SK-N-SH (cell line): Measurements from ENCODE around the gene BFSP2. TPM values are rescaled to one million over a fixed set of nuclear protein-coding genes. Genes with fewer than 3 reads are reported as not detected.

Experiments
- CTCF ChIA-PET: fragments of 300-600, 350-600 bp; formaldehyde crosslinking; extraction: SDS; loops from one replicate; lab custom pipeline; 2021; lab: Yijun Ruan, JAX
- POLR2A ChIA-PET: fragments of 350-600 bp; sonication (Branson Sonifier 250); formaldehyde crosslinking; extraction: SDS; loops from one replicate; lab custom pipeline; 2020; ENCODE audit warnings: antibody characterized with exemption, inconsistent platforms; lab: Yijun Ruan, JAX
- DNase-seq: peaks from one replicate; pipeline ENCODE4 v3.0.0; 2012
- H2AFZ ChIP-seq: fragments of 200-600 bp; sonication (generic); 2 replicates; pipeline ENCODE4 v1.8.1; 2016; ENCODE audit warnings: antibody characterized with exemption, mild to moderate bottlenecking, low read depth
- H3F3A ChIP-seq: fragments of 200-600 bp; sonication (generic); replicated peaks from 2 replicates; pipeline ENCODE3; 2016; ENCODE audit warnings: antibody characterized with exemption, mild to moderate bottlenecking; ENCODE audit not compliant: insufficient read depth
- H3K27ac ChIP-seq, 2 experiments: fragments of 200-500 bp in 1 of 2; fragments of 200-600 bp in 1 of 2; sonication (Bioruptor generic) in 1 of 2; sonication (generic), shearing (Covaris generic) in 1 of 2; 2 replicates each; pipeline versions ENCODE4 v1.5.1 to v1.6.1; 2014 to 2016; ENCODE audit warnings: low read depth in 2 of 2, inconsistent platforms in 1 of 2, low read length in 1 of 2, mild to moderate bottlenecking in 1 of 2, mixed read lengths in 1 of 2
- H3K27me3 ChIP-seq: fragments of 200-600 bp; sonication (generic), shearing (Covaris generic); 2 replicates; pipeline ENCODE4 v1.6.1; 2016; ENCODE audit warnings: mixed run types; ENCODE audit not compliant: insufficient read depth
- H3K36me3 ChIP-seq, 2 experiments: fragments of 200-500 bp in 1 of 2; fragments of 200-600 bp in 1 of 2; sonication (Bioruptor generic) in 1 of 2; sonication (generic) in 1 of 2; replicated peaks in 1 of 2; 2 replicates each; pipeline versions ENCODE3 to v1.5.1; 2014 to 2016; ENCODE audit warnings: low read length in 1 of 2, mild to moderate bottlenecking in 1 of 2; ENCODE audit not compliant: insufficient read depth in 2 of 2, control insufficient read depth in 1 of 2
- H3K4me1 ChIP-seq, 2 experiments: fragments of 200-500 bp in 1 of 2; fragments of 200-600 bp in 1 of 2; sonication (Bioruptor generic) in 1 of 2; sonication (generic), shearing (Covaris generic) in 1 of 2; 2 replicates each; pipeline versions ENCODE4 v1.5.1 to v1.6.1; 2014 to 2016; ENCODE audit warnings: low read depth in 1 of 2, low read length in 1 of 2, mixed run types in 1 of 2; ENCODE audit not compliant: insufficient read depth in 2 of 2, control insufficient read depth in 1 of 2
- H3K4me2 ChIP-seq: fragments of 200-600 bp; sonication (generic), shearing (Covaris generic); 2 replicates; pipeline ENCODE4 v1.6.1; 2017; ENCODE audit warnings: mixed run types
- H3K4me3 ChIP-seq, 2 experiments: fragments of 200-500 bp in 1 of 2; fragments of 200-600 bp in 1 of 2; sonication (Bioruptor generic) in 1 of 2; sonication (generic), shearing (Covaris generic) in 1 of 2; 2 replicates each; pipeline versions ENCODE4 v1.5.1 to v1.8.1; 2014 to 2016; ENCODE audit warnings: low read depth in 2 of 2, inconsistent platforms in 1 of 2, low read length in 1 of 2, mild to moderate bottlenecking in 1 of 2, mixed read lengths in 1 of 2, moderate library complexity in 1 of 2
- H3K79me2 ChIP-seq: fragments of 200-600 bp; sonication (generic); 2 replicates; pipeline ENCODE4 v1.8.1; 2017; ENCODE audit warnings: mild to moderate bottlenecking; ENCODE audit not compliant: insufficient read depth
- H3K9ac ChIP-seq: fragments of 200-600 bp; sonication (generic); 2 replicates; pipeline ENCODE4 v1.6.1; 2017; ENCODE audit warnings: mixed run types
- H3K9me2 ChIP-seq: fragments of 200-600 bp; sonication (generic); 2 replicates; pipeline ENCODE4 v1.6.1; 2017; ENCODE audit warnings: mixed run types
- H3K9me3 ChIP-seq: fragments of 200-600 bp; sonication (generic); 2 replicates; pipeline ENCODE4 v1.6.1; 2017; ENCODE audit warnings: mixed run types, mild to moderate bottlenecking, moderate library complexity
- H4K20me1 ChIP-seq: fragments of 200-600 bp; sonication (generic); 2 replicates; pipeline ENCODE4 v1.6.1; 2017; ENCODE audit warnings: mild to moderate bottlenecking, mixed run types; ENCODE audit not compliant: insufficient read depth
- CHD2 ChIP-seq: fragments of 150-350 bp; IDR thresholded peaks from 2 replicates; pipeline ENCODE4 v1.6.1; 2018; ENCODE audit warnings: low read length; ENCODE audit not compliant: partially characterized antibody
- ELF1 ChIP-seq: IDR thresholded peaks from 2 replicates; pipeline ENCODE4 v1.4.0; 2012
- EZH2phosphoT487 ChIP-seq: fragments of 200-600 bp; sonication (generic); IDR thresholded peaks from 2 replicates; pipeline ENCODE4 v1.6.1; 2017; ENCODE audit warnings: low read depth, mixed run types, mild to moderate bottlenecking, antibody characterized with exemption, moderate library complexity, borderline replicate concordance
- FOXJ3 ChIP-seq: sonication (generic); formaldehyde crosslinking; IDR thresholded peaks from 2 replicates; pipeline ENCODE4 v1.5.1; 2020; ENCODE audit warnings: mild to moderate bottlenecking, missing genetic modification reagents
- GATA2 ChIP-seq: sonication (generic); formaldehyde crosslinking; IDR thresholded peaks from 2 replicates; pipeline ENCODE4 v1.5.0; 2020; ENCODE audit warnings: mild to moderate bottlenecking, missing genetic modification reagents
- JUND ChIP-seq: IDR thresholded peaks from 2 replicates; pipeline ENCODE4 v1.4.0; 2012
- MEF2A ChIP-seq: IDR thresholded peaks from 2 replicates; pipeline ENCODE4 v1.4.0; 2012; ENCODE audit warnings: low read depth, borderline replicate concordance
- MXI1 ChIP-seq: IDR thresholded peaks from 2 replicates; pipeline ENCODE4 v1.6.1; 2012; ENCODE audit warnings: mild to moderate bottlenecking, low read depth, low read length, improper control_type of control experiment
- NRF1 ChIP-seq: IDR thresholded peaks from 2 replicates; pipeline ENCODE4 v1.6.1; 2012; ENCODE audit warnings: low read depth, mild to moderate bottlenecking, low read length
- POLR2AphosphoS5 ChIP-seq: IDR thresholded peaks from 2 replicates; pipeline ENCODE4 v1.6.1; 2012; ENCODE audit warnings: low read depth, low read length
- RCOR1 ChIP-seq: fragments of 150-350 bp; IDR thresholded peaks from 2 replicates; pipeline ENCODE4 v1.6.1; 2017; ENCODE audit warnings: antibody characterized with exemption, low read length
- SIN3A ChIP-seq: IDR thresholded peaks from 2 replicates; pipeline ENCODE4 v1.6.1; 2012; ENCODE audit warnings: low read depth, mild to moderate bottlenecking, low read length, moderate library complexity, borderline replicate concordance
- TCF12 ChIP-seq: IDR thresholded peaks from 2 replicates; pipeline ENCODE4 v1.4.0; 2012
- TEAD4 ChIP-seq: IDR thresholded peaks from 2 replicates; pipeline ENCODE4 v1.4.0; 2012; ENCODE audit warnings: mild to moderate bottlenecking, borderline replicate concordance; ENCODE audit not compliant: insufficient read depth
- YY1 ChIP-seq: IDR thresholded peaks from 2 replicates; pipeline ENCODE4 v1.4.0; 2012; ENCODE audit warnings: low read depth, mild to moderate bottlenecking
- WGBS: methylation state at CpG from one replicate; pipeline ENCODE4 v1.1.6; 2017; ENCODE audit warnings: low lambda C conversion rate; 5-methylcytosine and 5-hydroxymethylcytosine counted together
- polyA plus RNA-seq, 3 experiments: library from polyadenylated mRNA; depleted of rRNA; stranded (reverse); fragments of >200 nt; gene quantifications; 2 replicates each; pipeline ENCODE4 v1.2.3, GENCODE V29; 2012
- TF ChIP-seq, protein P1 (sequence below): IDR thresholded peaks from 2 replicates; pipeline ENCODE4 v1.4.0; 2012; ENCODE audit warnings: low read depth, borderline replicate concordance
- TF ChIP-seq, protein P2 (sequence below): IDR thresholded peaks from 2 replicates; pipeline ENCODE4 v1.6.1; 2012; ENCODE audit warnings: mild to moderate bottlenecking, low read depth, low read length, moderate library complexity
- TF ChIP-seq, protein P3 (sequence below): fragments of 150-350 bp; IDR thresholded peaks from 2 replicates; pipeline ENCODE4 v1.6.1; 2016; ENCODE audit warnings: mild to moderate bottlenecking, low read depth, low read length
- TF ChIP-seq, protein P4 (sequence below): fragments of 150-350 bp; IDR thresholded peaks from 2 replicates; pipeline ENCODE4 v1.6.1; 2017; ENCODE audit warnings: antibody characterized with exemption, low read length, low read depth, borderline replicate concordance
- TF ChIP-seq, protein P5 (sequence below): fragments of 200-600 bp; sonication (generic); IDR thresholded peaks from 2 replicates; pipeline ENCODE4 v1.6.1; 2017; ENCODE audit warnings: antibody characterized with exemption, mild to moderate bottlenecking, moderate library complexity

BFSP2 gene
- polyA plus RNA-seq, 1 of the 3 experiments (the other 2 are of a cell fraction), result not detected

DNA sequence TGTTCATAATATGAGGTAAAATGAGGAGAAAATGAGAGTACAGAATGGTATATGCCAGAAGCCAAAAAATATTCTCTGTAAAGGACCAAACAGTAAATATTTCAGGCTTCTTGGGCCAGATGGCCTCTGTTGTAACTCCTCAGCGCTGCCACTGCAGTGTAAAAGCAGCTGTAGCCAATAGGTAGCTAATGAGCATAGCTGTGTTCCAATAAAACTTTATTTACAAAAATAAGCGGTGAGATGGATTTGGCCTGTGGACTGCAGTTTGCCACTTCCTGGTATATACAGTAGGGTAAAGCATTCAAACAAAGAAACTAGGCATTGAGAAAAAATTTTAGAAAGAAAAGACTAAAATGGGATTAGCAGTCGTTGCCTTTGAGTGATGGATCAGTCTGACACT lies 51.5 kb downstream of the BFSP2 start:
- no peak overlapping the region for H3K9ac ChIP-seq
- no peaks in the 10 kb centered on the region for H3K9me3 ChIP-seq
- ChIA-PET CTCF (interaction anchor here (1.0 to 2.7 kb wide), 4 partner anchors 14 to 720 kb away, joined by 3 to 8 read pairs (median 4); no protein-coding TSS in a partner anchor), POLR2A (no interaction called here)
- H3K4me3 ChIP-seq, result no peak overlapping the region
- H3K36me3 ChIP-seq, result no peaks in the 10 kb centered on the region
- no peak overlapping the region for H3K4me2 ChIP-seq
- WGBS, result 72% methylated on average over 3 of the region's 3 CpGs
- H2AFZ ChIP-seq, result no peak overlapping the region
- H3K79me2 ChIP-seq, result no peaks in the 10 kb centered on the region
- TF ChIP-seq NRF1, result no peak
- no peak for TF ChIP-seq EZH2phosphoT487
- TF ChIP-seq JUND, result no peak
- TF ChIP-seq MXI1, result no peak
- TF ChIP-seq, protein P1, sequence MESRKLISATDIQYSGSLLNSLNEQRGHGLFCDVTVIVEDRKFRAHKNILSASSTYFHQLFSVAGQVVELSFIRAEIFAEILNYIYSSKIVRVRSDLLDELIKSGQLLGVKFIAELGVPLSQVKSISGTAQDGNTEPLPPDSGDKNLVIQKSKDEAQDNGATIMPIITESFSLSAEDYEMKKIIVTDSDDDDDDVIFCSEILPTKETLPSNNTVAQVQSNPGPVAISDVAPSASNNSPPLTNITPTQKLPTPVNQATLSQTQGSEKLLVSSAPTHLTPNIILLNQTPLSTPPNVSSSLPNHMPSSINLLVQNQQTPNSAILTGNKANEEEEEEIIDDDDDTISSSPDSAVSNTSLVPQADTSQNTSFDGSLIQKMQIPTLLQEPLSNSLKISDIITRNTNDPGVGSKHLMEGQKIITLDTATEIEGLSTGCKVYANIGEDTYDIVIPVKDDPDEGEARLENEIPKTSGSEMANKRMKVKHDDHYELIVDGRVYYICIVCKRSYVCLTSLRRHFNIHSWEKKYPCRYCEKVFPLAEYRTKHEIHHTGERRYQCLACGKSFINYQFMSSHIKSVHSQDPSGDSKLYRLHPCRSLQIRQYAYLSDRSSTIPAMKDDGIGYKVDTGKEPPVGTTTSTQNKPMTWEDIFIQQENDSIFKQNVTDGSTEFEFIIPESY, result no peak
- no peak for TF ChIP-seq CHD2
- TF ChIP-seq YY1, result no peak
- TF ChIP-seq TCF12, result no peak
- TF ChIP-seq, protein P2, sequence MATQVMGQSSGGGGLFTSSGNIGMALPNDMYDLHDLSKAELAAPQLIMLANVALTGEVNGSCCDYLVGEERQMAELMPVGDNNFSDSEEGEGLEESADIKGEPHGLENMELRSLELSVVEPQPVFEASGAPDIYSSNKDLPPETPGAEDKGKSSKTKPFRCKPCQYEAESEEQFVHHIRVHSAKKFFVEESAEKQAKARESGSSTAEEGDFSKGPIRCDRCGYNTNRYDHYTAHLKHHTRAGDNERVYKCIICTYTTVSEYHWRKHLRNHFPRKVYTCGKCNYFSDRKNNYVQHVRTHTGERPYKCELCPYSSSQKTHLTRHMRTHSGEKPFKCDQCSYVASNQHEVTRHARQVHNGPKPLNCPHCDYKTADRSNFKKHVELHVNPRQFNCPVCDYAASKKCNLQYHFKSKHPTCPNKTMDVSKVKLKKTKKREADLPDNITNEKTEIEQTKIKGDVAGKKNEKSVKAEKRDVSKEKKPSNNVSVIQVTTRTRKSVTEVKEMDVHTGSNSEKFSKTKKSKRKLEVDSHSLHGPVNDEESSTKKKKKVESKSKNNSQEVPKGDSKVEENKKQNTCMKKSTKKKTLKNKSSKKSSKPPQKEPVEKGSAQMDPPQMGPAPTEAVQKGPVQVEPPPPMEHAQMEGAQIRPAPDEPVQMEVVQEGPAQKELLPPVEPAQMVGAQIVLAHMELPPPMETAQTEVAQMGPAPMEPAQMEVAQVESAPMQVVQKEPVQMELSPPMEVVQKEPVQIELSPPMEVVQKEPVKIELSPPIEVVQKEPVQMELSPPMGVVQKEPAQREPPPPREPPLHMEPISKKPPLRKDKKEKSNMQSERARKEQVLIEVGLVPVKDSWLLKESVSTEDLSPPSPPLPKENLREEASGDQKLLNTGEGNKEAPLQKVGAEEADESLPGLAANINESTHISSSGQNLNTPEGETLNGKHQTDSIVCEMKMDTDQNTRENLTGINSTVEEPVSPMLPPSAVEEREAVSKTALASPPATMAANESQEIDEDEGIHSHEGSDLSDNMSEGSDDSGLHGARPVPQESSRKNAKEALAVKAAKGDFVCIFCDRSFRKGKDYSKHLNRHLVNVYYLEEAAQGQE, result no peak
- no peak for TF ChIP-seq FOXJ3
- no peak for TF ChIP-seq TEAD4
- TF ChIP-seq, protein P3, sequence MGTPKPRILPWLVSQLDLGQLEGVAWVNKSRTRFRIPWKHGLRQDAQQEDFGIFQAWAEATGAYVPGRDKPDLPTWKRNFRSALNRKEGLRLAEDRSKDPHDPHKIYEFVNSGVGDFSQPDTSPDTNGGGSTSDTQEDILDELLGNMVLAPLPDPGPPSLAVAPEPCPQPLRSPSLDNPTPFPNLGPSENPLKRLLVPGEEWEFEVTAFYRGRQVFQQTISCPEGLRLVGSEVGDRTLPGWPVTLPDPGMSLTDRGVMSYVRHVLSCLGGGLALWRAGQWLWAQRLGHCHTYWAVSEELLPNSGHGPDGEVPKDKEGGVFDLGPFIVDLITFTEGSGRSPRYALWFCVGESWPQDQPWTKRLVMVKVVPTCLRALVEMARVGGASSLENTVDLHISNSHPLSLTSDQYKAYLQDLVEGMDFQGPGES, result no peak
- TF ChIP-seq ELF1, result no peak
- TF ChIP-seq MEF2A, result no peak
- TF ChIP-seq RCOR1, result no peak
- TF ChIP-seq SIN3A, result no peak
- TF ChIP-seq, protein P4, sequence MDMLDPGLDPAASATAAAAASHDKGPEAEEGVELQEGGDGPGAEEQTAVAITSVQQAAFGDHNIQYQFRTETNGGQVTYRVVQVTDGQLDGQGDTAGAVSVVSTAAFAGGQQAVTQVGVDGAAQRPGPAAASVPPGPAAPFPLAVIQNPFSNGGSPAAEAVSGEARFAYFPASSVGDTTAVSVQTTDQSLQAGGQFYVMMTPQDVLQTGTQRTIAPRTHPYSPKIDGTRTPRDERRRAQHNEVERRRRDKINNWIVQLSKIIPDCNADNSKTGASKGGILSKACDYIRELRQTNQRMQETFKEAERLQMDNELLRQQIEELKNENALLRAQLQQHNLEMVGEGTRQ, result no peak
- no peak for TF ChIP-seq POLR2AphosphoS5
- TF ChIP-seq, protein P5, sequence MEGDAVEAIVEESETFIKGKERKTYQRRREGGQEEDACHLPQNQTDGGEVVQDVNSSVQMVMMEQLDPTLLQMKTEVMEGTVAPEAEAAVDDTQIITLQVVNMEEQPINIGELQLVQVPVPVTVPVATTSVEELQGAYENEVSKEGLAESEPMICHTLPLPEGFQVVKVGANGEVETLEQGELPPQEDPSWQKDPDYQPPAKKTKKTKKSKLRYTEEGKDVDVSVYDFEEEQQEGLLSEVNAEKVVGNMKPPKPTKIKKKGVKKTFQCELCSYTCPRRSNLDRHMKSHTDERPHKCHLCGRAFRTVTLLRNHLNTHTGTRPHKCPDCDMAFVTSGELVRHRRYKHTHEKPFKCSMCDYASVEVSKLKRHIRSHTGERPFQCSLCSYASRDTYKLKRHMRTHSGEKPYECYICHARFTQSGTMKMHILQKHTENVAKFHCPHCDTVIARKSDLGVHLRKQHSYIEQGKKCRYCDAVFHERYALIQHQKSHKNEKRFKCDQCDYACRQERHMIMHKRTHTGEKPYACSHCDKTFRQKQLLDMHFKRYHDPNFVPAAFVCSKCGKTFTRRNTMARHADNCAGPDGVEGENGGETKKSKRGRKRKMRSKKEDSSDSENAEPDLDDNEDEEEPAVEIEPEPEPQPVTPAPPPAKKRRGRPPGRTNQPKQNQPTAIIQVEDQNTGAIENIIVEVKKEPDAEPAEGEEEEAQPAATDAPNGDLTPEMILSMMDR, result no peak
- TF ChIP-seq GATA2, result no peak
- H3K27ac ChIP-seq, result no peak overlapping the region
- peaks cover 12 to 21% of the 10 kb centered on the region in 2 experiments; a peak in 3 of 4 replicates for H3K4me1 ChIP-seq
- H3K9me2 ChIP-seq, result no peaks in the 10 kb centered on the region
- H3K27me3 ChIP-seq, result peaks cover 6% of the 10 kb centered on the region; the same call in 1 of the 2 replicates
- DNase-seq, result no peak
- no peaks in the 10 kb centered on the region for H4K20me1 ChIP-seq
- peaks cover 5% of the 10 kb centered on the region for H3F3A ChIP-seq
